K562 (cell line): ENCODE measurements around the gene SSR4. TPM values are rescaled to one million over a fixed set of nuclear protein-coding genes. Genes with fewer than 3 reads are reported as not detected.

ENCODE experiments used
- ARID1B ChIP-seq: fragments of 450-650 bp; IDR thresholded peaks from 2 replicates; pipeline ENCODE4 v1.6.1; 2016; ENCODE audit warnings: antibody characterized with exemption, mild to moderate bottlenecking, inconsistent platforms
- ELF2 ChIP-seq: fragments of 250-450 bp; sonication (Bioruptor Pico); IDR thresholded peaks from 2 replicates; pipeline ENCODE4 v1.5.0; 2021; ENCODE audit warnings: mild to moderate bottlenecking
- ELK3 ChIP-seq: fragments of 450-650 bp; formaldehyde crosslinking; IDR thresholded peaks from 2 replicates; pipeline ENCODE4 v1.4.0; 2020; ENCODE audit warnings: mild to moderate bottlenecking
- HNRNPUL1 ChIP-seq: fragments of 200-400 bp; formaldehyde crosslinking; IDR thresholded peaks from 2 replicates; pipeline ENCODE4 v1.6.1; 2017; ENCODE audit warnings: low read length
- NFE2 ChIP-seq: IDR thresholded peaks from 2 replicates; pipeline ENCODE4 v1.6.1; 2014; ENCODE audit warnings: antibody characterized with exemption, low read depth
- NR1H2 ChIP-seq: sonication (generic); formaldehyde crosslinking; IDR thresholded peaks from 2 replicates; pipeline ENCODE4 v1.4.0; 2020; ENCODE audit warnings: mild to moderate bottlenecking, missing genetic modification reagents
- NRF1 ChIP-seq, 2 experiments: fragments of 450-650 bp; IDR thresholded peaks in 1 of 2; conservative IDR thresholded peaks in 1 of 2; 2 replicates each; pipeline ENCODE4 v1.6.1; 2014; ENCODE audit warnings: mild to moderate bottlenecking in 2 of 2
- PCBP2 ChIP-seq: fragments of 200-400 bp; formaldehyde crosslinking; IDR thresholded peaks from 2 replicates; pipeline ENCODE4 v1.6.1; 2018; ENCODE audit warnings: low read length, low read depth, mild to moderate bottlenecking, moderate library complexity; ENCODE audit not compliant: poor library complexity, severe bottlenecking
- PRPF4 ChIP-seq: fragments of 200-400 bp; formaldehyde crosslinking; IDR thresholded peaks from one replicate; pipeline ENCODE4 v1.6.1; 2017; ENCODE audit warnings: low read length, low read depth, mild to moderate bottlenecking; ENCODE audit not compliant: insufficient read depth, poor library complexity, severe bottlenecking
- RFX1 ChIP-seq: fragments of 450-650 bp; IDR thresholded peaks from 2 replicates; pipeline ENCODE4 v1.6.1; 2016; ENCODE audit warnings: mild to moderate bottlenecking, moderate library complexity
- SNIP1 ChIP-seq: fragments of 450-650 bp; IDR thresholded peaks from 2 replicates; pipeline ENCODE4 v1.7.1; 2017; ENCODE audit warnings: low read depth, mild to moderate bottlenecking
- TCF7L2 ChIP-seq: fragments of 150-350 bp; IDR thresholded peaks from 2 replicates; pipeline ENCODE4 v1.6.1; 2016; ENCODE audit warnings: low read depth, mild to moderate bottlenecking, low read length, moderate library complexity
- TCFL5 ChIP-seq: fragments of 250-450 bp; sonication (Bioruptor Pico); conservative IDR thresholded peaks from 2 replicates; pipeline ENCODE4 v1.6.1; 2021; ENCODE audit warnings: mild to moderate bottlenecking, moderate library complexity, matching md5 sums
- TRIM24 ChIP-seq, 2 experiments: fragments of 450-650 bp; IDR thresholded peaks; 2 replicates each; pipeline ENCODE4 v1.6.1; 2016
- ZNF146 ChIP-seq: IDR thresholded peaks from one replicate; pipeline ENCODE4 v1.6.1; 2018; ENCODE audit warnings: missing compliant biosample characterization; ENCODE audit not compliant: unreplicated experiment
- ZNF318 ChIP-seq, 2 experiments: fragments of 450-650 bp; IDR thresholded peaks; 2 replicates each; pipeline ENCODE4 v1.6.1; 2016; ENCODE audit warnings: mild to moderate bottlenecking in 2 of 2, borderline replicate concordance in 1 of 2, low read depth in 1 of 2, moderate library complexity in 1 of 2
- ZNF41 ChIP-seq: fragments of 250-450 bp; sonication (Bioruptor Pico); conservative IDR thresholded peaks from 2 replicates; pipeline ENCODE4 v1.4.0; 2020; ENCODE audit warnings: mild to moderate bottlenecking
- ZZZ3 ChIP-seq: fragments of 450-650 bp; IDR thresholded peaks from 2 replicates; pipeline ENCODE4 v1.6.1; 2016; ENCODE audit warnings: antibody characterized with exemption, mild to moderate bottlenecking, moderate library complexity
- polyA plus RNA-seq, 8 experiments: library from polyadenylated mRNA; depleted of rRNA in 4 of 8; stranded (reverse) in 5 of 8; unstranded in 3 of 8; fragments of >200 nt; fragmentation: Nextera tagmentation in 2 of 8; fragmentation: Illumina TruSeq in 1 of 8; extraction: Ambion mirVana in 2 of 8; extraction: Trizol in 1 of 8; gene quantifications; 2 replicates each; pipeline versions ENCODE4 v1.2.1 to v1.2.3, GENCODE V29; 2011 to 2014; ENCODE audit warnings: inconsistent platforms in 1 of 8, missing spikeins in 1 of 8
- total RNA-seq, 7 experiments: library from RNA; depleted of rRNA in 6 of 7; stranded (reverse); fragments of >200 nt in 6 of 7; fragmentation: Illumina TruSeq in 2 of 7; extraction: Trizol in 2 of 7; gene quantifications; 2 replicates each; pipeline versions ENCODE4 v1.2.1 to v1.2.3, GENCODE V29; 2011 to 2021; ENCODE audit warnings: low replicate concordance in 1 of 7
- TF ChIP-seq, protein P1 (sequence below): fragments of 250-450 bp; sonication (Bioruptor Pico); IDR thresholded peaks from 2 replicates; pipeline ENCODE4 v1.8.0; 2021; ENCODE audit warnings: borderline replicate concordance, mild to moderate bottlenecking, moderate library complexity; ENCODE audit not compliant: poor library complexity, severe bottlenecking

The SSR4 gene
- total and polyA plus RNA-seq, 9 of the 15 experiments (the other 6 are each of a cell fraction or from before 2014, with no cell fraction given), result 146 to 492 (median 272) TPM

- TF ChIP-seq ZNF318 (IDR thresholded peaks at IDR 0.05; ENCODE audit: borderline replicate concordance in 1 of 2, low read depth in 1 of 2) (no peak), PRPF4 (no peak), PCBP2 (no peak), NR1H2 (CRISPR knock-in tag) (no peak), HNRNPUL1 (no peak), ZZZ3 (no peak), TRIM24 (IDR thresholded peaks at IDR 0.05) (0 out of 4 replicates have a peak, but pooled peaks of 1 of the 2 experiments have one; percentile 10), ARID1B (peak; percentile 56), ZNF146 (no peak), ELK3 (CRISPR knock-in tag) (no peak), ELF2 (0 out of 2 replicates have a peak, but pooled peaks have one; percentile 14), TCF7L2 (no peak), RFX1 (no peak), NFE2 (no peak), TCFL5 (no peak), NRF1 (conservative IDR thresholded peaks at IDR 0.05 in 1 of 2, IDR thresholded peaks at IDR 0.05 in 1 of 2) (peak in 1 of 2 experiments; percentile 26; a peak in 1 of 4 replicates), ZNF41 (CRISPR knock-in tag) (no peak), SNIP1 (no peak)
- TF ChIP-seq, protein P1, sequence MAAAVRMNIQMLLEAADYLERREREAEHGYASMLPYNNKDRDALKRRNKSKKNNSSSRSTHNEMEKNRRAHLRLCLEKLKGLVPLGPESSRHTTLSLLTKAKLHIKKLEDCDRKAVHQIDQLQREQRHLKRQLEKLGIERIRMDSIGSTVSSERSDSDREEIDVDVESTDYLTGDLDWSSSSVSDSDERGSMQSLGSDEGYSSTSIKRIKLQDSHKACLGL (CRISPR knock-in tag), result no peak
Observed at GRCh38 chrX:153766098-153766817, 28.2 kb upstream of the SSR4 start (continued).
